ENCODE measurements around the gene FLVCR1. TPM values are rescaled to one million over a fixed set of nuclear protein-coding genes. Genes with fewer than 3 reads are reported as not detected.

The FLVCR1 gene
- total RNA-seq, 2 donors from 2014 or later: 47.3 to 49.2 TPM

DNA sequence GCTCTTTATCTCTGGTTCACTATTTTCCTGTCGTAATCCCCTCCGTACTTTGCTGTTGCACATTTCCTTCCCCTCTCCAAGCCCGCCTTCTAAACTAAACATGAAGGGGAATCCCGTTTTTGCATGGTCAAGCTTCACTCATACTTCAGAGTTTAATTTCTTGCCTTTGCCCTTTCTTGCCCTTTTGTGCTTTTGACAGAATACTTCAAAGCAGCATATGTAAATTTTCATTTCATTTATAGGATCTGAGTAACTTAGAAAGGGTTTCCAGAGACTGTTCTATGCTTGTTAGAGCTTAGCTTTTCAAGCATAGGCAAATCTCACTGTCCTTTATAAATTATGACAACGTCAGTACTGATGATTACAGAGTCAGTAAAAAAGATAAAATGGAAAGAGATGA is 38.3 kb upstream of the FLVCR1 start:
- Histone ChIP-seq H3K27me3 (ENCODE audit: control insufficient read depth, insufficient read depth, low read length, poor library complexity, severe bottlenecking) (no peaks in the 10 kb centered on the region), H3K9ac (ENCODE audit: extremely low read depth, low read length, poor library complexity, severe bottlenecking) (no peak overlapping the region), H3K4me3 (ENCODE audit: low read length) (no peak overlapping the region), H3K36me3 (ENCODE audit: control insufficient read depth, insufficient read depth, low read length) (no peaks in the 10 kb centered on the region), H3K4me1 (ENCODE audit: control insufficient read depth, insufficient read depth, low read length) (no peaks in the 10 kb centered on the region), H3K27ac (ENCODE audit: low read depth, low read length) (no peak overlapping the region), H3K9me3 (ENCODE audit: control insufficient read depth, low read length) (peaks cover 9% of the 10 kb centered on the region)
- 84 to 96% methylated on average over 4 to 5 of the region's 5 CpGs for WGBS, 2 experiments (ENCODE audit: insufficient coverage in 1 of 2, insufficient read length in 1 of 2)
- TF ChIP-seq, protein P1, sequence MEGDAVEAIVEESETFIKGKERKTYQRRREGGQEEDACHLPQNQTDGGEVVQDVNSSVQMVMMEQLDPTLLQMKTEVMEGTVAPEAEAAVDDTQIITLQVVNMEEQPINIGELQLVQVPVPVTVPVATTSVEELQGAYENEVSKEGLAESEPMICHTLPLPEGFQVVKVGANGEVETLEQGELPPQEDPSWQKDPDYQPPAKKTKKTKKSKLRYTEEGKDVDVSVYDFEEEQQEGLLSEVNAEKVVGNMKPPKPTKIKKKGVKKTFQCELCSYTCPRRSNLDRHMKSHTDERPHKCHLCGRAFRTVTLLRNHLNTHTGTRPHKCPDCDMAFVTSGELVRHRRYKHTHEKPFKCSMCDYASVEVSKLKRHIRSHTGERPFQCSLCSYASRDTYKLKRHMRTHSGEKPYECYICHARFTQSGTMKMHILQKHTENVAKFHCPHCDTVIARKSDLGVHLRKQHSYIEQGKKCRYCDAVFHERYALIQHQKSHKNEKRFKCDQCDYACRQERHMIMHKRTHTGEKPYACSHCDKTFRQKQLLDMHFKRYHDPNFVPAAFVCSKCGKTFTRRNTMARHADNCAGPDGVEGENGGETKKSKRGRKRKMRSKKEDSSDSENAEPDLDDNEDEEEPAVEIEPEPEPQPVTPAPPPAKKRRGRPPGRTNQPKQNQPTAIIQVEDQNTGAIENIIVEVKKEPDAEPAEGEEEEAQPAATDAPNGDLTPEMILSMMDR (conservative IDR thresholded peaks at IDR 0.05): no peak
- Mint-ChIP-seq H3K4me1 (peaks cover 3% of the 10 kb centered on the region), H3K36me3 (ENCODE audit: low read depth) (peaks cover 7% of the 10 kb centered on the region), H3K27me3 (ENCODE audit: insufficient read depth) (peaks cover 2% of the 10 kb centered on the region), H3K4me3 (no peak overlapping the region), H3K27ac (no peak overlapping the region), H3K9me3 (peaks cover 9% of the 10 kb centered on the region)
- no peak for DNase-seq

- H3K4me3 Mint-ChIP-seq: no peak overlapping the region
- Histone ChIP-seq H3K27ac (ENCODE audit: low read depth, low read length) (no peak overlapping the region), H3K9ac (ENCODE audit: extremely low read depth, low read length, poor library complexity, severe bottlenecking) (no peak overlapping the region), H3K36me3 (ENCODE audit: control insufficient read depth, insufficient read depth, low read length) (no peaks in the 10 kb centered on the region), H3K4me3 (ENCODE audit: low read length) (no peak overlapping the region), H3K9me3 (ENCODE audit: control insufficient read depth, low read length) (peaks cover 22% of the 10 kb centered on the region), H3K27me3 (ENCODE audit: control insufficient read depth, insufficient read depth, low read length, poor library complexity, severe bottlenecking) (no peaks in the 10 kb centered on the region), H3K4me1 (ENCODE audit: control insufficient read depth, insufficient read depth, low read length) (no peaks in the 10 kb centered on the region)
- peaks cover 20% of the 10 kb centered on the region for H3K9me3 Mint-ChIP-seq
- WGBS, 2 experiments (ENCODE audit: insufficient coverage in 1 of 2, insufficient read length in 1 of 2): 91% methylated on average over 2 of the region's 2 CpGs; no CpG with 5 or more reads in 1 of the 2 experiments
- peaks cover 12% of the 10 kb centered on the region for H3K36me3 Mint-ChIP-seq (ENCODE audit: low read depth)
- no peak overlapping the region for H3K27ac Mint-ChIP-seq
- H3K4me1 Mint-ChIP-seq: no peaks in the 10 kb centered on the region
- TF ChIP-seq, protein P1 (conservative IDR thresholded peaks at IDR 0.05): no peak
- no peak for DNase-seq
- peaks cover 2% of the 10 kb centered on the region for H3K27me3 Mint-ChIP-seq (ENCODE audit: insufficient read depth)
These were observed 37.1 kb upstream of the FLVCR1 start for GRCh38 chr1:212820969-212821368.

GRCh38 chr1:212822956-212823355 is 35.1 kb upstream of the FLVCR1 start:
- Mint-ChIP-seq H3K36me3 (ENCODE audit: low read depth) (peaks cover 17% of the 10 kb centered on the region), H3K9me3 (peaks cover 37% of the 10 kb centered on the region), H3K4me3 (no peak overlapping the region), H3K27ac (no peak overlapping the region), H3K4me1 (peaks cover 5% of the 10 kb centered on the region), H3K27me3 (ENCODE audit: insufficient read depth) (peaks cover 2% of the 10 kb centered on the region)
- H3K27me3 ChIP-seq (ENCODE audit: control insufficient read depth, insufficient read depth, low read length, poor library complexity, severe bottlenecking): no peaks in the 10 kb centered on the region
- no peaks in the 10 kb centered on the region for H3K36me3 ChIP-seq (ENCODE audit: control insufficient read depth, insufficient read depth, low read length)
- no peaks in the 10 kb centered on the region for H3K4me1 ChIP-seq (ENCODE audit: control insufficient read depth, insufficient read depth, low read length)
- H3K9me3 ChIP-seq (ENCODE audit: control insufficient read depth, low read length): peaks cover 33% of the 10 kb centered on the region
- TF ChIP-seq, protein P1 (conservative IDR thresholded peaks at IDR 0.05): no peak
- no peak overlapping the region for H3K27ac ChIP-seq (ENCODE audit: low read depth, low read length)
- DNase-seq: no peak
- no peak overlapping the region for H3K9ac ChIP-seq (ENCODE audit: extremely low read depth, low read length, poor library complexity, severe bottlenecking)
- no peak overlapping the region for H3K4me3 ChIP-seq (ENCODE audit: low read length)
- whole genome bisulfite sequencing, 2 experiments (ENCODE audit: insufficient coverage in 1 of 2, insufficient read length in 1 of 2): 93 to 94% methylated on average over 3 of the region's 3 CpGs
